ENCODE results near the gene TMPRSS13.
"Not testable (repeated sequence)": the region's sequence is repeated elsewhere in the genome, so short reads cannot be mapped to it uniquely, and the experiment has no call there.

TMPRSS13 gene

DNA sequence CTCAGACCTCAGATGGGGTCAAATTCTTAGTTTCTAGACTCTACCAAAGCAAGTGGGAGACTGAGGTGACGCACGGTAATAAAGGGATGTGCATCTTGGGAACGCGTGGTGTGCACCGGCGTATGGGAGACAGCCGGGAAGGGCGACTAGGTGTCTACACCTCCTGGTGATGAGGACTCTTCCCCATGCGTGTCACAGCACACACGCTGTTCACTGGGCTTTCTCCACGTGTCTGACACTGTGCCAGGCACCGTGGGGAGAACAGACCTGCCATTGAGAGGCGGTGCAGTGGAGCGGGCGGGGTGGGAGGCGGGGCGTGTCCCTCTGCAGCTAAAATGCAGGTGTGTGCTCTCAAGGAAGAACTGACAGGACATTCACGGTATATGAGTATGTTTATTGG, 58.0 kb downstream of the TMPRSS13 start:
- DNase-seq, result no peak

DNA sequence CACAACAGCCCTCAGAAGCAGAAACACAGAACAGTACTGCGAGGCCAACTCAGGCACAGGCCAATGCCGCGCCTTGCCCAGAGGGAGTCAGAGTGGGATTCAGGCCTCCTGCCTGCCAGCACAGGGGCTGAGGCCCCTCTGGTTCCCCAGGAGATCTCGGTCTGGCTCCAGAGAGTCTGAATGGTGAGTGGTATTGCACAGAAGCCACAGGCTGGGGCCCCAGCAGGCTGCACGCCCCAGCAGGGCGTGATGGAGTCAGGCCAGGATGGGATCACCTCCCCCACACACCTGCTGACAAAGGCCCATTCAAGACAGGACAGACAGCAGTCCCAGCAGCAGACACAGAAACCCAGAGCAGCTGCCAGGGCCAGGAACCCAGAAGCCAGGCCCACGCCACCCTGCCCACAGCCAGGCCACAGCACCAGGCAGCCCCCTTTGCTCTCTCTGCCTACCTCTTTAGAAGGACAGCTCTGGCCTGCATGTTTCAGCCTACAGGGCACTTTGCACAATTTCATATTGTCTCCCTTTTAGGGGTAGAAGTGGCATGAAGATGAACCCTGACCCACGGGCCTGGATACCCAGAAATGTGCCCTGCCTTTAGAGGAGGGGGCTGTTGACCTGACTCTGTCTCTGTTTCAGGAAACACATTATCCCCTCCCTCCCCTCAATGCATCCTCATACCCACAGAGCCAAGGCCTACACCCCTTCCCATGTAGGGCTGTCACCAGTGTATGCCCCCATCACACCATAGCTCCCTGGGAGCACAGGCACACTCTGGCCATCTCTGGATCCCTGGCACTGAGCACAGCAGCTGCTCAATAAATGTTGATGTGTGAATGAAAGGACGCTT, 58.9 kb downstream of the TMPRSS13 start:
- peak; percentile 92 for DNase-seq

- no peak for DNase-seq
Observed at GRCh38 chr11:117869604-117870003, 59.6 kb downstream of the TMPRSS13 start.

DNA sequence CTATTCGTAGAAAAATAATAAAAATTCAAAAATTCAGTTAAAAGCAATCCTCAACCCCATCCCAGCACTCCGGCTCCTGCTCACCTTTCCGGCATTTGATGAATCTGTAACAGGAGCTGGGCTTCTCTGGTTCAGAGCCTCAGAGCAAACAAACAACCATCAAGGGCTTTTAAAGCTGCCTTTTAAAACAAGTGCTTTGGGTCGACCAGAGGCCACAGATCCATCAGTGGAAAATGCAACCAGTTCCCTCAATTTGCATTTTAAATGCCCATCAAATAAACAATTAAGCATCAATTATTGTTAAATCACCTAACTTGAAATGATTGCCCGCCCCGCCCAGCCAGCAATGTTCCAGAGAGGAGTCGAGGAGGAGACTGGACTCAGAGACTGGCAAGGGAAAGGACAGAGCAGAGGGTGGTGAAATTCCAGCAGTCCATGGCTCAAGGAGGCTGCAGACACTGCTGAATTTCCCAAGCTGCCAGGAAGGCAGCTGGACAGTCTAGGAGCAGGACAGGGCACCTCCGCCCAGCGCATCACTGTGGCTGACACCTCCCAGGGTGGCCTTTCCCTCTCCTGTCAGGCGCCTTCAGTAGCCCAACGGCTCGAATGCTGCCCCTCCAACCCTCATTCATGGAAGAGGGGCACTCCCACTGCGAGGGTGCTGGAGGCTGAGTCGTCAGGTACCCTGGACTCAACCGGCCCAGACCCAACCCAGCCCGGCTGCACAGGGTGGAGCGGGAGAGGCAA, 60.2 kb downstream of the TMPRSS13 start:
- DNase-seq, result peak; percentile 96

- DNase-seq, result no peak
Observed at GRCh38 chr11:117868088-117868487, 61.1 kb downstream of the TMPRSS13 start.

DNA sequence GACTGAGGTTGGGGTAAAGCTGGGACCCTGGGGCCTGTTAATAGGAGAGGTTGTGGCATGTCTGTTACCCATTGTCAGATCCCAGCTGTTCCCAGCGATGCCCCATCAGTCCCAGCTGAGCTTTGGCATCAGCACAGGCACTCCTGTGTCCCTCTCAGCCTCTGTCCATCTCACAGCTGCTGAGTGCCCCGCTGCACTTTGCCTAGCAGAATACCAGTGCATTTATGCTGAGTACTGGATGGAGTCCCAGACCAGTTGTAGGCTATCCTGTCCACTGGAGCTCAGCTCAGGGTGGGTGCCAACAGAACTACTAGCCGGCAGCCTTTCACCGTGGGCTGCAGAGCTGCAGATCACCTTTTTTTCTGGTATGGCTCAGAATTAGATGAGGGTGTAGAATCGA, 62.7 kb downstream of the TMPRSS13 start:
- no peak for DNase-seq

- not testable (repeated sequence) for DNase-seq
Observed at GRCh38 chr11:117865546-117865945, 63.7 kb downstream of the TMPRSS13 start.

GRCh38 chr11:117863383-117863782, 65.8 kb downstream of the TMPRSS13 start:
- no peak for DNase-seq

- no peak for DNase-seq
Observed at GRCh38 chr11:117862753-117863152, 66.4 kb downstream of the TMPRSS13 start.

GRCh38 chr11:117862019-117862725, 67.0 kb downstream of the TMPRSS13 start:
- DNase-seq, result no peak

GRCh38 chr11:117861151-117862018, 67.8 kb downstream of the TMPRSS13 start:
- peak; percentile 78 for DNase-seq

GRCh38 chr11:117860139-117860538, 69.1 kb downstream of the TMPRSS13 start:
- no peak for DNase-seq

- no peak for DNase-seq
Observed at GRCh38 chr11:117859488-117860112, 69.6 kb downstream of the TMPRSS13 start.

GRCh38 chr11:117859061-117859460, 70.1 kb downstream of the TMPRSS13 start:
- DNase-seq, result no peak

DNA sequence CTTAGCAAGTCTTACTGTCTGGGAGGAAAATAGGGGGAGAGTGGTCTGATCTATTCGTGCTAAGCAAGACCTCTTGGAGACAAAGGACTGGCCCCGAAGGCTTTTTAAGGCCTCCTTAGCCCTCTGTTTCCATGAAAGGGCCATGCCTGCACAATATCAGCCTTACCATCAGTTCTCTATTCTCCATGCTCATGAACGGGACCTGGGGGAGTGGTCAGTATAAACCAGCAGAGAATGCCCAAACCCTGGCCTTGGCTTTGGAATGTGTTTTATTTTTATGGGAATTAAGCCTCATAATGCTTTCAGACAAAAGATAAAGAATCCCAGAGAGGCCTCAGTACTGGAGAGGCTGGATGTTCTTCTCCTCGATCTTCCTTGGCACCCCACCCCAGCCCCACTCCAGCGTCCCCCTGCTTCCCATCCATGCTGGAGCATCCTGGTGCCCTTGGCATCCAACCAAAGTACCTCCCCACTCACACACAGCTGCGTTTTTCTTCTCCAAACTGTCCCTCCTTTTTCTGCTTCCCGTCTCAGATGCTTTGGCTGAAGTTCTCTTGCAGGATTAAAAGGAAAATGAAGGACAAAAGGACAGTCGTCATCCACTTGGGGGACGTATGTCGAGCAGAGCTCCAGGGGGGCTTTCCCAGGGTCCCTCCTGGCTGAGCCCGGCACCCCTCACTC, 71.3 kb downstream of the TMPRSS13 start:
- DNase-seq, result no peak

GRCh38 chr11:117855912-117856651, 73.1 kb downstream of the TMPRSS13 start:
- no peak for DNase-seq

- DNase-seq, result no peak
Observed at GRCh38 chr11:117855186-117855845, 73.9 kb downstream of the TMPRSS13 start.

DNA sequence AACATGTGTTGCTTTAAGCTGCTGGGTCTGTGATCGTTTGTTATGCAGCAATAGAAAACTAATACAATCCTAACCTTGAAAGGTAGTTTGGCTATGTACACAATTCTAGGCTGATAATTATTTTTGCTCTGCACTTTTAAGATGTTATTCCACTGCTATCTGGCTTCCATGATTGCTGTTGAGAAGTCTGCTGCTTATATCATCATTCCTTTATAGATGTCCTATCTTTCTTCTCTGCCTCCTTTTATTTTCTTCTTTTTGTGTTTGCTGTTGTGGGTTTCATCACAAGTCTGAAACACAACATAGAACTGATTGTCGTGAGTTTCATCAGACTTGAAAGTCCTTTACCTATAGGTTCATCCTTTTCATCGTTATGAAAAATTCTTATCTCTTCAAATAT, 76.9 kb downstream of the TMPRSS13 start:
- no peak for DNase-seq

GRCh38 chr11:117851852-117852251, 77.3 kb downstream of the TMPRSS13 start:
- no peak for DNase-seq

GRCh38 chr11:117851106-117851505, 78.1 kb downstream of the TMPRSS13 start:
- no peak for DNase-seq
